HG03060 (cell line): Measurements from ENCODE around the gene MS4A6E.
A peak's percentile ranks its signal among the peaks of the same experiment; 100 is the strongest.

ENCODE experiments used
- ATAC-seq: cut with Tn5 transposase; IDR thresholded peaks from one replicate; pipeline ENCODE4 v1.9.1; 2021; ENCODE audit warnings: low read depth, moderate number of reproducible peaks; ENCODE audit not compliant: unreplicated experiment

Gene MS4A6E

GRCh38 chr11:60371386-60371785 lies 44.3 kb downstream of the MS4A6E start:
- no peak for ATAC-seq

- no peak for ATAC-seq
Measured at GRCh38 chr11:60371854-60372253, 44.8 kb downstream of the MS4A6E start.

GRCh38 chr11:60372767-60373166 lies 45.7 kb downstream of the MS4A6E start:
- ATAC-seq, result no peak

GRCh38 chr11:60375316-60375715 lies 48.3 kb downstream of the MS4A6E start:
- no peak for ATAC-seq

- ATAC-seq, result no peak
Measured at GRCh38 chr11:60376601-60377000, 49.5 kb downstream of the MS4A6E start.

- ATAC-seq, result no peak
Measured at GRCh38 chr11:60377401-60378136, 50.5 kb downstream of the MS4A6E start.

GRCh38 chr11:60378354-60378753 lies 51.3 kb downstream of the MS4A6E start, which contains the start of gene MS4A7:
TSS of gene MS4A7 (plus strand) at chr11:60378532. CDS start at chr11:60383142, 4,610 bp downstream.
- ATAC-seq, result peak; percentile 90

GRCh38 chr11:60389279-60389910 lies 62.3 kb downstream of the MS4A6E start:
- peak; percentile 93 for ATAC-seq

- no peak for ATAC-seq
Measured at GRCh38 chr11:60390419-60390818, 63.4 kb downstream of the MS4A6E start.
